HEK293 (cell line): ENCODE results near the gene PPM1J.

Source experiments
- HOXC10 ChIP-seq: sonication (generic); formaldehyde crosslinking; IDR thresholded peaks from 2 replicates; pipeline ENCODE4 v1.8.1; 2023; ENCODE audit warnings: mild to moderate bottlenecking, missing genetic modification reagents
- MZF1 ChIP-seq: fragments of 450-650 bp; formaldehyde crosslinking; IDR thresholded peaks from 2 replicates; pipeline ENCODE4 v1.5.1; 2017; ENCODE audit warnings: missing biosample characterization, missing genetic modification characterization, borderline replicate concordance
- ZBTB1 ChIP-seq: fragments of 450-650 bp; formaldehyde crosslinking; IDR thresholded peaks from 2 replicates; pipeline ENCODE4 v1.5.1; 2016; ENCODE audit warnings: missing biosample characterization, missing genetic modification characterization
- ZBTB20 ChIP-seq: fragments of 450-650 bp; formaldehyde crosslinking; IDR thresholded peaks from 2 replicates; pipeline ENCODE4 v1.5.1; 2016; ENCODE audit warnings: missing biosample characterization, missing genetic modification characterization
- ZBTB48 ChIP-seq: fragments of 450-650 bp; formaldehyde crosslinking; IDR thresholded peaks from 2 replicates; pipeline ENCODE4 v1.5.1; 2016; ENCODE audit warnings: missing biosample characterization, missing genetic modification characterization
- ZBTB7A ChIP-seq: fragments of 450-650 bp; formaldehyde crosslinking; IDR thresholded peaks from 2 replicates; pipeline ENCODE4 v1.5.1; 2016; ENCODE audit warnings: low read depth, missing biosample characterization, missing genetic modification characterization
- ZBTB8A ChIP-seq: fragments of 450-650 bp; formaldehyde crosslinking; IDR thresholded peaks from 2 replicates; pipeline ENCODE4 v1.5.1; 2016; ENCODE audit warnings: missing biosample characterization, missing genetic modification characterization
- ZNF146 ChIP-seq: fragments of 450-650 bp; formaldehyde crosslinking; IDR thresholded peaks from 2 replicates; pipeline ENCODE4 v1.5.1; 2016; ENCODE audit warnings: missing biosample characterization, missing genetic modification characterization
- ZNF16 ChIP-seq: fragments of 450-650 bp; formaldehyde crosslinking; IDR thresholded peaks from 2 replicates; pipeline ENCODE4 v1.5.1; 2016; ENCODE audit warnings: low read depth, missing biosample characterization, missing genetic modification characterization
- ZNF223 ChIP-seq: fragments of 450-650 bp; formaldehyde crosslinking; IDR thresholded peaks from 2 replicates; pipeline ENCODE4 v1.5.1; 2016; ENCODE audit warnings: missing biosample characterization, missing genetic modification characterization
- ZNF23 ChIP-seq: fragments of 450-650 bp; formaldehyde crosslinking; IDR thresholded peaks from 2 replicates; pipeline ENCODE4 v1.5.1; 2016; ENCODE audit warnings: missing biosample characterization, missing genetic modification characterization, borderline replicate concordance
- ZNF24 ChIP-seq: fragments of 450-650 bp; formaldehyde crosslinking; IDR thresholded peaks from 2 replicates; pipeline ENCODE4 v1.5.1; 2016; ENCODE audit warnings: missing biosample characterization, missing genetic modification characterization
- ZNF292 ChIP-seq: fragments of 450-650 bp; formaldehyde crosslinking; IDR thresholded peaks from 2 replicates; pipeline ENCODE4 v1.5.1; 2016; ENCODE audit warnings: low read depth, missing biosample characterization, missing genetic modification characterization, borderline replicate concordance
- ZNF394 ChIP-seq: fragments of 450-650 bp; formaldehyde crosslinking; IDR thresholded peaks from 2 replicates; pipeline ENCODE4 v1.5.1; 2016; ENCODE audit warnings: missing biosample characterization, missing genetic modification characterization, mild to moderate bottlenecking, moderate library complexity, borderline replicate concordance
- ZNF416 ChIP-seq: fragments of 450-650 bp; formaldehyde crosslinking; IDR thresholded peaks from 2 replicates; pipeline ENCODE4 v1.5.1; 2016; ENCODE audit warnings: missing biosample characterization, missing genetic modification characterization
- ZNF423 ChIP-seq: fragments of 450-650 bp; formaldehyde crosslinking; IDR thresholded peaks from 2 replicates; pipeline ENCODE4 v1.5.1; 2016; ENCODE audit warnings: missing biosample characterization, missing genetic modification characterization
- ZNF433 ChIP-seq: fragments of 450-650 bp; formaldehyde crosslinking; IDR thresholded peaks from 2 replicates; pipeline ENCODE4 v1.5.1; 2016; ENCODE audit warnings: missing biosample characterization, missing genetic modification characterization, low read depth
- ZNF514 ChIP-seq: fragments of 450-650 bp; formaldehyde crosslinking; IDR thresholded peaks from 2 replicates; pipeline ENCODE4 v1.5.1; 2016; ENCODE audit warnings: missing biosample characterization, missing genetic modification characterization
- ZNF530 ChIP-seq: fragments of 450-650 bp; formaldehyde crosslinking; IDR thresholded peaks from 2 replicates; pipeline ENCODE4 v1.5.1; 2016; ENCODE audit warnings: low read depth, missing biosample characterization, missing genetic modification characterization
- ZNF621 ChIP-seq: fragments of 450-650 bp; formaldehyde crosslinking; IDR thresholded peaks from 2 replicates; pipeline ENCODE4 v1.5.1; 2017; ENCODE audit warnings: missing biosample characterization, missing genetic modification characterization
- ZNF658 ChIP-seq: fragments of 450-650 bp; formaldehyde crosslinking; IDR thresholded peaks from 2 replicates; pipeline ENCODE4; 2016; ENCODE audit warnings: missing biosample characterization, missing genetic modification characterization
- ZNF664 ChIP-seq: fragments of 450-650 bp; formaldehyde crosslinking; IDR thresholded peaks from 2 replicates; pipeline ENCODE4 v1.5.1; 2016; ENCODE audit warnings: missing biosample characterization, missing genetic modification characterization
- ZNF701 ChIP-seq: fragments of 450-650 bp; formaldehyde crosslinking; IDR thresholded peaks from 2 replicates; pipeline ENCODE4 v1.5.1; 2016; ENCODE audit warnings: missing biosample characterization, missing genetic modification characterization
- TF ChIP-seq, protein P1 (sequence below): fragments of 450-650 bp; formaldehyde crosslinking; IDR thresholded peaks from 2 replicates; pipeline ENCODE4 v1.5.1; 2016; ENCODE audit warnings: missing biosample characterization, missing genetic modification characterization, borderline replicate concordance
- TF ChIP-seq, protein P2 (sequence below): IDR thresholded peaks from 2 replicates; pipeline ENCODE4 v1.6.1; 2011; ENCODE audit warnings: mild to moderate bottlenecking, low read depth, low read length, borderline replicate concordance
- TF ChIP-seq, protein P3 (sequence below): fragments of 450-650 bp; formaldehyde crosslinking; IDR thresholded peaks from 2 replicates; pipeline ENCODE4 v1.5.1; 2016; ENCODE audit warnings: missing biosample characterization, missing genetic modification characterization
- TF ChIP-seq, protein P4 (sequence below): fragments of 450-650 bp; formaldehyde crosslinking; IDR thresholded peaks from 2 replicates; pipeline ENCODE4 v1.5.1; 2017; ENCODE audit warnings: missing biosample characterization, mild to moderate bottlenecking, missing genetic modification characterization, moderate library complexity
- TF ChIP-seq, protein P5 (sequence below): fragments of 450-650 bp; formaldehyde crosslinking; IDR thresholded peaks from 2 replicates; pipeline ENCODE4 v1.5.1; 2016; ENCODE audit warnings: missing biosample characterization, missing genetic modification characterization
- TF ChIP-seq, protein P6 (sequence below): fragments of 450-650 bp; formaldehyde crosslinking; conservative IDR thresholded peaks from 2 replicates; pipeline ENCODE4 v1.5.1; 2016; ENCODE audit warnings: low read depth, missing biosample characterization, missing genetic modification characterization

Gene PPM1J

DNA sequence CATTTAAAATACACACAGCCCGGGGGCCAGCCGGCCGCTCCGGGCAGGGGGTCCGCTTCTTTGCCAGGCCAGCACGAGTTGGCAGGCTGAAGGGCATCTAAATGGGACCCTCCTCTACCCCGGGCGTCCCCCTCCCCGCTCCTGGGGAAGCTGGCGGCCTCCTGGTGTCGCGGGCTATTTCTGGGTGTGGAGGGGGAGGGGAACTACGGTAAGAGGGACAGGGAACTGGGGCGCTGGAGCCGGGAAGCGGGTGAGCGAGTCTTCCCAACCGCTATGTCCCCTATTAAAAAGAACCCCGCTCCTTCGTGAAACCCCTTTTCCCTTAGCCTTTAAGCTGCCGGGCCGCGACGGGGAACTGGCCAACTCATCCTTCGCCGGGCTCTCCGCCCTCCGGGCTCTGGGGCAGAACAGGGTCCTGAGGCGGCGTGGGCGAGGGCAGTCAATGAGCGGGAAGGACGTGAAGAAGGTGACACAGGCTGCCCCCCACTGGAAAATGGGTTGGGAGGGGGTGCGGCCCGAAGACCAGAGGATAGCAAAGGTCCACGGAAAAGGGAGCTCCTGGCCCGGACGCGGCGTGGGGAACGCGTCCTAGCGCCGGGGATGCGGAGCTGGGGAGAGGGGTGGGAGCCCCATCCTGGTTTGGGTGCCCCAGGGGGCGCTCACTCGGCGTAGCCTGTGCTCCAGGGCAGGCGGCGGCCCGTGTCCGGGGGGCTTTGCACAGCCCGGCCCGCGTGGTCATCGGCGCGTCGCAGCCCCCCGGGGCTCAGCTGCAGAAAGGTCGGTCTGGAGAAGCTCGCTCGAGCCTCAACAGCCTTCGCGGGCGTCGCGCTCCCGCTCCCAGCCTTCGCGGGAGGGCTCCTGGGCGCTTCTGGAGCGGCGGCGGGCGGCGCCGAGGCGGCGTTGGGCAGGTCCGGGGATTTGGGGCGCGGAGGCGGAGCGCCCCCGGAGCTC is 544 bp downstream of the PPM1J start (continued):
- 0 out of 2 replicates have a peak, but pooled peaks have one; percentile 17 for TF ChIP-seq ZBTB7A (tag by site-specific recombination)
- no peak for TF ChIP-seq ZNF292 (tag by site-specific recombination)
- TF ChIP-seq, protein P1, sequence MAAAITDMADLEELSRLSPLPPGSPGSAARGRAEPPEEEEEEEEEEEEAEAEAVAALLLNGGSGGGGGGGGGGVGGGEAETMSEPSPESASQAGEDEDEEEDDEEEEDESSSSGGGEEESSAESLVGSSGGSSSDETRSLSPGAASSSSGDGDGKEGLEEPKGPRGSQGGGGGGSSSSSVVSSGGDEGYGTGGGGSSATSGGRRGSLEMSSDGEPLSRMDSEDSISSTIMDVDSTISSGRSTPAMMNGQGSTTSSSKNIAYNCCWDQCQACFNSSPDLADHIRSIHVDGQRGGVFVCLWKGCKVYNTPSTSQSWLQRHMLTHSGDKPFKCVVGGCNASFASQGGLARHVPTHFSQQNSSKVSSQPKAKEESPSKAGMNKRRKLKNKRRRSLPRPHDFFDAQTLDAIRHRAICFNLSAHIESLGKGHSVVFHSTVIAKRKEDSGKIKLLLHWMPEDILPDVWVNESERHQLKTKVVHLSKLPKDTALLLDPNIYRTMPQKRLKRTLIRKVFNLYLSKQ (tag by site-specific recombination) = no peak
- TF ChIP-seq, protein P2, sequence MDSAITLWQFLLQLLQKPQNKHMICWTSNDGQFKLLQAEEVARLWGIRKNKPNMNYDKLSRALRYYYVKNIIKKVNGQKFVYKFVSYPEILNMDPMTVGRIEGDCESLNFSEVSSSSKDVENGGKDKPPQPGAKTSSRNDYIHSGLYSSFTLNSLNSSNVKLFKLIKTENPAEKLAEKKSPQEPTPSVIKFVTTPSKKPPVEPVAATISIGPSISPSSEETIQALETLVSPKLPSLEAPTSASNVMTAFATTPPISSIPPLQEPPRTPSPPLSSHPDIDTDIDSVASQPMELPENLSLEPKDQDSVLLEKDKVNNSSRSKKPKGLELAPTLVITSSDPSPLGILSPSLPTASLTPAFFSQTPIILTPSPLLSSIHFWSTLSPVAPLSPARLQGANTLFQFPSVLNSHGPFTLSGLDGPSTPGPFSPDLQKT = no peak
- no peak for TF ChIP-seq ZNF433
- TF ChIP-seq ZBTB1 (tag by site-specific recombination) = no peak
- TF ChIP-seq ZBTB20 (tag by site-specific recombination) = no peak
- TF ChIP-seq ZNF16 (tag by site-specific recombination) = no peak
- TF ChIP-seq, protein P3, sequence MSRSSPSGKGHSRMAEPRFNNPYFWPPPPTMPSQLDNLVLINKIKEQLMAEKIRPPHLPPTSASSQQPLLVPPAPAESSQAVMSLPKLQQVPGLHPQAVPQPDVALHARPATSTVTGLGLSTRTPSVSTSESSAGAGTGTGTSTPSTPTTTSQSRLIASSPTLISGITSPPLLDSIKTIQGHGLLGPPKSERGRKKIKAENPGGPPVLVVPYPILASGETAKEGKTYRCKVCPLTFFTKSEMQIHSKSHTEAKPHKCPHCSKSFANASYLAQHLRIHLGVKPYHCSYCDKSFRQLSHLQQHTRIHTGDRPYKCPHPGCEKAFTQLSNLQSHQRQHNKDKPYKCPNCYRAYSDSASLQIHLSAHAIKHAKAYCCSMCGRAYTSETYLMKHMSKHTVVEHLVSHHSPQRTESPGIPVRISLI (tag by site-specific recombination) = no peak
- no peak for TF ChIP-seq ZNF146 (tag by site-specific recombination)
- TF ChIP-seq ZBTB48 (tag by site-specific recombination) = 0 out of 2 replicates have a peak, but pooled peaks have one; percentile 9
- TF ChIP-seq, protein P4, sequence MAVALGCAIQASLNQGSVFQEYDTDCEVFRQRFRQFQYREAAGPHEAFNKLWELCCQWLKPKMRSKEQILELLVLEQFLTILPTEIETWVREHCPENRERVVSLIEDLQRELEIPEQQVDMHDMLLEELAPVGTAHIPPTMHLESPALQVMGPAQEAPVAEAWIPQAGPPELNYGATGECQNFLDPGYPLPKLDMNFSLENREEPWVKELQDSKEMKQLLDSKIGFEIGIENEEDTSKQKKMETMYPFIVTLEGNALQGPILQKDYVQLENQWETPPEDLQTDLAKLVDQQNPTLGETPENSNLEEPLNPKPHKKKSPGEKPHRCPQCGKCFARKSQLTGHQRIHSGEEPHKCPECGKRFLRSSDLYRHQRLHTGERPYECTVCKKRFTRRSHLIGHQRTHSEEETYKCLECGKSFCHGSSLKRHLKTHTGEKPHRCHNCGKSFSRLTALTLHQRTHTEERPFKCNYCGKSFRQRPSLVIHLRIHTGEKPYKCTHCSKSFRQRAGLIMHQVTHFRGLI (tag by site-specific recombination) = 0 out of 2 replicates have a peak, but pooled peaks have one; percentile 15
- TF ChIP-seq ZNF416 (tag by site-specific recombination) = no peak
- TF ChIP-seq ZNF24 = no peak
- no peak for TF ChIP-seq ZNF664 (tag by site-specific recombination)
- no peak for TF ChIP-seq ZNF394 (tag by site-specific recombination)
- no peak for TF ChIP-seq ZNF658 (tag by site-specific recombination)
- TF ChIP-seq, protein P5, sequence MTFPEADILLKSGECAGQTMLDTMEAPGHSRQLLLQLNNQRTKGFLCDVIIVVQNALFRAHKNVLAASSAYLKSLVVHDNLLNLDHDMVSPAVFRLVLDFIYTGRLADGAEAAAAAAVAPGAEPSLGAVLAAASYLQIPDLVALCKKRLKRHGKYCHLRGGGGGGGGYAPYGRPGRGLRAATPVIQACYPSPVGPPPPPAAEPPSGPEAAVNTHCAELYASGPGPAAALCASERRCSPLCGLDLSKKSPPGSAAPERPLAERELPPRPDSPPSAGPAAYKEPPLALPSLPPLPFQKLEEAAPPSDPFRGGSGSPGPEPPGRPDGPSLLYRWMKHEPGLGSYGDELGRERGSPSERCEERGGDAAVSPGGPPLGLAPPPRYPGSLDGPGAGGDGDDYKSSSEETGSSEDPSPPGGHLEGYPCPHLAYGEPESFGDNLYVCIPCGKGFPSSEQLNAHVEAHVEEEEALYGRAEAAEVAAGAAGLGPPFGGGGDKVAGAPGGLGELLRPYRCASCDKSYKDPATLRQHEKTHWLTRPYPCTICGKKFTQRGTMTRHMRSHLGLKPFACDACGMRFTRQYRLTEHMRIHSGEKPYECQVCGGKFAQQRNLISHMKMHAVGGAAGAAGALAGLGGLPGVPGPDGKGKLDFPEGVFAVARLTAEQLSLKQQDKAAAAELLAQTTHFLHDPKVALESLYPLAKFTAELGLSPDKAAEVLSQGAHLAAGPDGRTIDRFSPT = no peak
- TF ChIP-seq ZNF23 (tag by site-specific recombination) = no peak
- peak; percentile 75 for TF ChIP-seq ZNF223 (tag by site-specific recombination)
- no peak for TF ChIP-seq ZNF514 (tag by site-specific recombination)
- no peak for TF ChIP-seq MZF1
- TF ChIP-seq HOXC10 = no peak
- no peak for TF ChIP-seq ZNF621 (tag by site-specific recombination)
- TF ChIP-seq, protein P6, sequence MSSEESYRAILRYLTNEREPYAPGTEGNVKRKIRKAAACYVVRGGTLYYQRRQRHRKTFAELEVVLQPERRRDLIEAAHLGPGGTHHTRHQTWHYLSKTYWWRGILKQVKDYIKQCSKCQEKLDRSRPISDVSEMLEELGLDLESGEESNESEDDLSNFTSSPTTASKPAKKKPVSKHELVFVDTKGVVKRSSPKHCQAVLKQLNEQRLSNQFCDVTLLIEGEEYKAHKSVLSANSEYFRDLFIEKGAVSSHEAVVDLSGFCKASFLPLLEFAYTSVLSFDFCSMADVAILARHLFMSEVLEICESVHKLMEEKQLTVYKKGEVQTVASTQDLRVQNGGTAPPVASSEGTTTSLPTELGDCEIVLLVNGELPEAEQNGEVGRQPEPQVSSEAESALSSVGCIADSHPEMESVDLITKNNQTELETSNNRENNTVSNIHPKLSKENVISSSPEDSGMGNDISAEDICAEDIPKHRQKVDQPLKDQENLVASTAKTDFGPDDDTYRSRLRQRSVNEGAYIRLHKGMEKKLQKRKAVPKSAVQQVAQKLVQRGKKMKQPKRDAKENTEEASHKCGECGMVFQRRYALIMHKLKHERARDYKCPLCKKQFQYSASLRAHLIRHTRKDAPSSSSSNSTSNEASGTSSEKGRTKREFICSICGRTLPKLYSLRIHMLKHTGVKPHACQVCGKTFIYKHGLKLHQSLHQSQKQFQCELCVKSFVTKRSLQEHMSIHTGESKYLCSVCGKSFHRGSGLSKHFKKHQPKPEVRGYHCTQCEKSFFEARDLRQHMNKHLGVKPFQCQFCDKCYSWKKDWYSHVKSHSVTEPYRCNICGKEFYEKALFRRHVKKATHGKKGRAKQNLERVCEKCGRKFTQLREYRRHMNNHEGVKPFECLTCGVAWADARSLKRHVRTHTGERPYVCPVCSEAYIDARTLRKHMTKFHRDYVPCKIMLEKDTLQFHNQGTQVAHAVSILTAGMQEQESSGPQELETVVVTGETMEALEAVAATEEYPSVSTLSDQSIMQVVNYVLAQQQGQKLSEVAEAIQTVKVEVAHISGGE = no peak
- peak; percentile 49; the same call in 1 of the 2 replicates for TF ChIP-seq ZNF423 (tag by site-specific recombination)
- no peak for TF ChIP-seq ZNF701 (tag by site-specific recombination)
- peak; percentile 73 for TF ChIP-seq ZBTB8A
- TF ChIP-seq ZNF530 (tag by site-specific recombination) = no peak
